ENCODE data around the gene CFAP20DC. TPM values are rescaled to one million over a fixed set of nuclear protein-coding genes. Genes with fewer than 3 reads are reported as not detected.
"Not testable (repeated sequence)": the region's sequence is repeated elsewhere in the genome, so short reads cannot be mapped to it uniquely, and the experiment has no call there.

CFAP20DC gene
- polyA plus RNA-seq (2011; rRNA removed) (0.81 and 2.2 TPM in 2 replicates), polyA minus RNA-seq (2011; rRNA and poly(A)+ RNA removed) (0.57 and 0.62 TPM in 2 replicates)

DNA sequence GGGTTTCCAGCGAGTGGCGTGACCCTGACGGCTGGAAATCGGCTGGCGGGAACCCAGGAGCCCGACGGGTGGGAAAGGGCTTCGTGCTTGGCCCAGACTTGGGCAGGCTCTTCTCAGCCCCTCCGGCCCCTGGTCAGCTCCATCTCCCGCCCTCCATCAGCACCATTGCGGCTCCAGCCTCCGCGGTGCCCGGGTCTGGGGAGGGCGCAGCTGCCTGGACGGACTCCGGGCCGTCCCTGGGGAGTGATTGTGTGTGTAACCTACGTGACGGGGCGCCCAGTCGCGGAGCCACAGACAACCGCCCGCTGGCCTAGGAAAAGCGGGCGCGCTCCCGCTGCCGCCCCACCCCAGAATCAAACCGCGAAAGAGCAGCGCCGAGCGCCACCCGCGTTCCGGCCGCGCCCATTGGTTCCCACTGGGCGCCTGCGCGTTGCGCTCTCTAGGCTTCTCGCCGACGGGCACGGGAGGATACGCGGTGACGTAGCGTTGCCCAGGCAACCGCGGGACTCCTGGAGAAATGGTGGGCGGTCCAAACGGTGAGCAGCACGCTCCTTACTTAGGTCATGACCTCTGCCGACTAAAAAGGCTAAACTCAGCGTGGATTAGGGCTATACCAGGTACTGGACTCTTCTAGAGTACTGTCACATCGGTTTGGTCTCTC, at the start of gene CFAP20DC:
Gene CFAP20DC (minus strand): TSS at position 355 of the 661 bp plus-strand sequence. CDS start 394 bp downstream, outside the sequence.
- Histone ChIP-seq H3K36me3 (ENCODE audit: control insufficient read depth, insufficient read depth, low read length) (no peaks in the 10 kb centered on the region), H3K4me3 (ENCODE audit: low read depth, low read length) (peak within 1 kb of the TSS; percentile 58), H3K27me3 (ENCODE audit: control insufficient read depth, insufficient read depth, low read length) (no peaks in the 10 kb centered on the region)
- TF ChIP-seq, protein P1, sequence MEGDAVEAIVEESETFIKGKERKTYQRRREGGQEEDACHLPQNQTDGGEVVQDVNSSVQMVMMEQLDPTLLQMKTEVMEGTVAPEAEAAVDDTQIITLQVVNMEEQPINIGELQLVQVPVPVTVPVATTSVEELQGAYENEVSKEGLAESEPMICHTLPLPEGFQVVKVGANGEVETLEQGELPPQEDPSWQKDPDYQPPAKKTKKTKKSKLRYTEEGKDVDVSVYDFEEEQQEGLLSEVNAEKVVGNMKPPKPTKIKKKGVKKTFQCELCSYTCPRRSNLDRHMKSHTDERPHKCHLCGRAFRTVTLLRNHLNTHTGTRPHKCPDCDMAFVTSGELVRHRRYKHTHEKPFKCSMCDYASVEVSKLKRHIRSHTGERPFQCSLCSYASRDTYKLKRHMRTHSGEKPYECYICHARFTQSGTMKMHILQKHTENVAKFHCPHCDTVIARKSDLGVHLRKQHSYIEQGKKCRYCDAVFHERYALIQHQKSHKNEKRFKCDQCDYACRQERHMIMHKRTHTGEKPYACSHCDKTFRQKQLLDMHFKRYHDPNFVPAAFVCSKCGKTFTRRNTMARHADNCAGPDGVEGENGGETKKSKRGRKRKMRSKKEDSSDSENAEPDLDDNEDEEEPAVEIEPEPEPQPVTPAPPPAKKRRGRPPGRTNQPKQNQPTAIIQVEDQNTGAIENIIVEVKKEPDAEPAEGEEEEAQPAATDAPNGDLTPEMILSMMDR (IDR thresholded peaks at IDR 0.05; ENCODE audit: insufficient read depth, low read depth, low read length) = no peak
- CTCF ChIA-PET = no interaction called here
- POLR2A ChIA-PET = no interaction called here
- DNase-seq (ENCODE audit: low read depth) = peak; percentile 62

DNA sequence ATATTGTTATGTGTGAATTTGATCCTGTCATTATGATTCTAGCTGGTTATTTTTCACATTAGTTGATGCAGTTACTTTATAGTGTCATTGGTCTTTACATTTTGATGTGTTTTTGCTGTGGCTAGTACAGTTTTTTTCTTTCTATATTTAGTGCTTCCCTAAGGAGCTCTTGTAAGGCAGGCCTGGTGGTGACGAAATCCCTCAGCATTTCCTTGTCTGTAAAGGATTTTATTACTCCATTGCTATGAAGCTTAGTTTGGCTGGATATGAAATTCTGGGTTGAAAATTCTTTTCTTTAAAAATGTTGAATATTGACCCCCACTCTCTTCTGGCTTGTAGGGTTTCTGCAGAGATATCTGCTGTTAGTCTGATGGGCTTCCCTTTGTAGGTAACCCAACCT, 48.7 kb upstream of the CFAP20DC start:
- CTCF ChIA-PET; H3K4me3 ChIP-seq (ENCODE audit: low read depth, low read length); DNase-seq (ENCODE audit: low read depth); H3K36me3 ChIP-seq (ENCODE audit: control insufficient read depth, insufficient read depth, low read length); H3K27me3 ChIP-seq (ENCODE audit: control insufficient read depth, insufficient read depth, low read length); POLR2A ChIA-PET: not testable (repeated sequence)

DNA sequence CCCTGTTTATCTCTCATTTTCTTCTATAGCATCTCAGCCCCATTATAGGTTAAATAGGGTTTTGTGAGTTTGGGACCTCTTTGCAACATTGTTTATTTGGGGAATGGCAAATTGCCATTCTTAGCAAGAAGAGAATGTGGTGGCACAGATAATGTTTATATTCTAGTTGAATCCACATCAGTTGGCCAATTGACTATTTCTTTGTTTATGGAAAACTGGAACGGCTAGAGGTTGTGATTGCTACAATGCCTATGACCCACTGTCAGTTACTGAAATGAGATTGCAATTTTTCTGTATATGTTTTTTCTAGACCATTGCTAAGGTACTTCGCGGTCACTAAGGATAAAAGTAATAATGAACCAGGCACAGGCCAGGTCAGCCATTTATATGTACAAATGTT, 44.6 kb upstream of the CFAP20DC start:
- ChIA-PET POLR2A (no interaction called here), CTCF (no interaction called here)
- Histone ChIP-seq H3K4me3 (ENCODE audit: low read depth, low read length) (no peak overlapping the region), H3K36me3 (ENCODE audit: control insufficient read depth, insufficient read depth, low read length) (no peaks in the 10 kb centered on the region), H3K27me3 (ENCODE audit: control insufficient read depth, insufficient read depth, low read length) (no peaks in the 10 kb centered on the region)
- TF ChIP-seq, protein P1 (IDR thresholded peaks at IDR 0.05; ENCODE audit: insufficient read depth, low read depth, low read length) = no peak
- DNase-seq (ENCODE audit: low read depth) = no peak

DNA sequence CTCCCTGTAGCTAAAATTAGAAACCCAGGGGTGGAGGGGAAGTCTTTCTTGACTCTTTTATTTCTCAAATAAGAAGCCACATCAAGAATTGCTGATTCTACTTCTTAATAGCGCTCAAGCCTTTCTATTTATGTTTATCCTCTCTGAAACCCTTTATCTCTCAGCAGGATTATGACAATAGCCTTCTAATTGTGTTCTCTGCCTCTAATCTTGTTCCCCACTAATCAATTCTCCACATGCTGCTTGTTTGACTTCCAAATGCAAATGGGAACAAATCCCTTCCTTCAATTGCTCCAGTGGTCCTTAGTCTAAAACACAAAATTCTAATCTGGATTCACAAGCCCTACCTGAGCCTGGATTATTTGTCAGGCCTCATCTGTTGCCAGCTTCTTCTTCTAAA, 43.7 kb upstream of the CFAP20DC start:
- Histone ChIP-seq H3K4me3 (ENCODE audit: low read depth, low read length) (no peak overlapping the region), H3K36me3 (ENCODE audit: control insufficient read depth, insufficient read depth, low read length) (no peaks in the 10 kb centered on the region), H3K27me3 (ENCODE audit: control insufficient read depth, insufficient read depth, low read length) (no peaks in the 10 kb centered on the region)
- ChIA-PET POLR2A (no interaction called here), CTCF (interaction anchor here (0.6 kb wide), 1 partner anchor 1994 kb away, joined by 4 read pairs; no protein-coding TSS in a partner anchor)
- TF ChIP-seq, protein P1 (IDR thresholded peaks at IDR 0.05; ENCODE audit: insufficient read depth, low read depth, low read length) = no peak
- DNase-seq (ENCODE audit: low read depth) = no peak

DNA sequence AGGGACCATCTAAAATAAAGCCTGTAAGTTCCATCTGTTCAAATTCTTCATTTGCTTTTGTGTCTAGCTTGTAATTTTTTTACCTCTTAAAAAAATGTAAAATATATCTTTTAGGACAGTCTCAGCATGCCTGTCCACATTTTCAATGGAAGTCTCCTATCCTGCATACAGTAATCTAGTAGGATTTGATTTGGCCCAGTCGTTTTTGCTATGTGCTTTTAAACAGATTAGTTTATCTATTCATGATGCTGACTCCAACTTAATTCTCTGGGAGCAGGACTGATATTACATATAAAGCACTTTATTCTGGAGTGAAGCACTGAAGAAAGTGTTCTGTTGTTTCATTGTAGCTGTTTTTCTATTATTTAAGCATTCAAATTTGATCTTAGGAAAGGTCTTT, 38.9 kb upstream of the CFAP20DC start:
- H3K4me3 ChIP-seq (ENCODE audit: low read depth, low read length) = no peak overlapping the region
- no peak for DNase-seq (ENCODE audit: low read depth)
- ChIA-PET CTCF (no interaction called here), POLR2A (no interaction called here)
- TF ChIP-seq, protein P1 (IDR thresholded peaks at IDR 0.05; ENCODE audit: insufficient read depth, low read depth, low read length) = no peak
- no peaks in the 10 kb centered on the region for H3K27me3 ChIP-seq (ENCODE audit: control insufficient read depth, insufficient read depth, low read length)
- H3K36me3 ChIP-seq (ENCODE audit: control insufficient read depth, insufficient read depth, low read length) = no peaks in the 10 kb centered on the region

DNA sequence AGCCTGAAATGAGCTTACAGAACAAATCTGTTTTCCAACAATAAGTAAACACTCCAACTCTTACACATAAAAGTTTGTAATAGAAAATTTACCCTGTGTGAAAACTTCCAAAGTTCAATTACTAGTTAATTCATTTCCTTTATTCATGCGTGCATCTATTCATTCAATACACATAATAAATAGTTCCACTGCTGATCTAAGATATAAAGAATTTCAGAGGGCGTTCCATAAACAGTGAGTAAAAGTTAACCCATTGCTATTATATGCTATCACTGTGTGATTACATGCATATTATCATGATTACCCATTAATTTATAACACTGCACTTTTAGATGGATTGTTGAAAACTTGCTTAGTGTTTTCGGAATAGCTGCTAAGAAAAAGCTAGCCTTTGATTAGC, 36.2 kb upstream of the CFAP20DC start:
- no peak for DNase-seq (ENCODE audit: low read depth)
- POLR2A ChIA-PET = interaction anchor here (0.6 kb wide), 1 partner anchor 30 kb away, joined by 6 read pairs; no protein-coding TSS in a partner anchor
- CTCF ChIA-PET = no interaction called here
- Histone ChIP-seq H3K27me3 (ENCODE audit: control insufficient read depth, insufficient read depth, low read length) (no peaks in the 10 kb centered on the region), H3K4me3 (ENCODE audit: low read depth, low read length) (no peak overlapping the region), H3K36me3 (ENCODE audit: control insufficient read depth, insufficient read depth, low read length) (no peaks in the 10 kb centered on the region)
- TF ChIP-seq, protein P1 (IDR thresholded peaks at IDR 0.05; ENCODE audit: insufficient read depth, low read depth, low read length) = no peak
